Keratinocyte (primary cell): ENCODE results near the gene ZSCAN31.

Experiments used
- EZH2 ChIP-seq: IDR thresholded peaks from one replicate; pipeline ENCODE4 v1.6.1; 2012; ENCODE audit warnings: inconsistent platforms, mild to moderate bottlenecking, low read length, moderate library complexity
- TF ChIP-seq, protein P1 (sequence below), 3 experiments: IDR thresholded peaks in 1 of 3; conservative IDR thresholded peaks in 1 of 3; optimal IDR thresholded peaks in 1 of 3; 2 replicates in 2 of 3; 3 replicates in 1 of 3; pipeline versions ENCODE3 to v1.5.1; 2011; ENCODE audit warnings: low read length in 3 of 3, mild to moderate bottlenecking in 3 of 3, moderate library complexity in 2 of 3, control low read depth in 1 of 3, inconsistent platforms in 1 of 3; ENCODE audit not compliant: insufficient read depth in 2 of 3; ENCODE audit errors: extremely low read depth in 1 of 3

DNA sequence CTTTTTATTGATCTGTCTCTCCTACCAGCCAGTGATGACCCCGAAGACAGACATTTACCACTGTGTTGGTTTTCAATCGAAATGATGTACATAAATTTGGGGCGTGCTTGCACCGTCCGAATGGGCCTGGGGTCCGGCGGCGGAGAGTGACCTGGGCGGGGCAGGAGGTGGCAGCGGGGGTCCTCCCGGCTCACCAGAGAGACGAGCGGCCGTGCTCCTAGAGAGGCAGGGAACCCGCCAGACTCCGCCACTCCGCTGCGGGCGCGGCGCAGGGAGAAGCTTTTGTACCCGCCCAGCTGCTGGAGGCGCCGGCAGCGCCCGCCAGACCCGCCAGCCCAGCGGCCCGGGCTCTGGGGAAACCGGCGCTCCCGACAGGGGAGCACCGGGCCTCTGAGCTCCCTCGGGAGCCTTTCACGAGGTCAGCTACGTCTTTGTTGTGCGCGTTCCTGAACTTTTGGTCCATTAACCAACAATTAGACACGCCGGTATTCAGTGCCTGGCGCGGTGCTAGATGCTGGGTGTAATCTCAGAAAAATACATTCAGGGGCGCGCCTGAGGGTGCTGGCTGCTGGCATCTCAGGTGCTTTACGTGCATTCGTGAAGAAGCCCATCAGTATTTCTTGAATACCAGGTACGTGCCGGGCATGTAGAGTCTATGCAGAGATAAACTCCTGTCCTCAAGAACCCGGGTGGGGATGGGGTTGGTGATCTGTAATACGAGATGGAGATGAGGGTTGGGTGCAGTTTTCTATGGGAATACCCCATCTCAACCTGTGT is 54.5 kb downstream of the ZSCAN31 start, which contains the start of gene PGBD1:
- TF ChIP-seq, protein P1, sequence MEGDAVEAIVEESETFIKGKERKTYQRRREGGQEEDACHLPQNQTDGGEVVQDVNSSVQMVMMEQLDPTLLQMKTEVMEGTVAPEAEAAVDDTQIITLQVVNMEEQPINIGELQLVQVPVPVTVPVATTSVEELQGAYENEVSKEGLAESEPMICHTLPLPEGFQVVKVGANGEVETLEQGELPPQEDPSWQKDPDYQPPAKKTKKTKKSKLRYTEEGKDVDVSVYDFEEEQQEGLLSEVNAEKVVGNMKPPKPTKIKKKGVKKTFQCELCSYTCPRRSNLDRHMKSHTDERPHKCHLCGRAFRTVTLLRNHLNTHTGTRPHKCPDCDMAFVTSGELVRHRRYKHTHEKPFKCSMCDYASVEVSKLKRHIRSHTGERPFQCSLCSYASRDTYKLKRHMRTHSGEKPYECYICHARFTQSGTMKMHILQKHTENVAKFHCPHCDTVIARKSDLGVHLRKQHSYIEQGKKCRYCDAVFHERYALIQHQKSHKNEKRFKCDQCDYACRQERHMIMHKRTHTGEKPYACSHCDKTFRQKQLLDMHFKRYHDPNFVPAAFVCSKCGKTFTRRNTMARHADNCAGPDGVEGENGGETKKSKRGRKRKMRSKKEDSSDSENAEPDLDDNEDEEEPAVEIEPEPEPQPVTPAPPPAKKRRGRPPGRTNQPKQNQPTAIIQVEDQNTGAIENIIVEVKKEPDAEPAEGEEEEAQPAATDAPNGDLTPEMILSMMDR (optimal IDR thresholded peaks at IDR 0.05 in 1 of 3, IDR thresholded peaks at IDR 0.05 in 1 of 3, conservative IDR thresholded peaks at IDR 0.05 in 1 of 3; ENCODE audit: extremely low read depth in 1 of 3, insufficient read depth in 2 of 3, low read length in 3 of 3): no peak
- no peak for TF ChIP-seq EZH2
